HEK293T (cell line): ENCODE data around the gene MAP1A.

ENCODE experiments used
- CTCF ChIA-PET: fragments of 350-600 bp; formaldehyde crosslinking; extraction: SDS; loops from one replicate; lab custom pipeline; 2021; ENCODE audit warnings: antibody characterized with exemption, inconsistent platforms; lab: Yijun Ruan, JAX
- POLR2A ChIA-PET: fragments of 350-600 bp; formaldehyde crosslinking; extraction: SDS; loops from one replicate; lab custom pipeline; 2020; ENCODE audit warnings: antibody characterized with exemption, inconsistent platforms; lab: Yijun Ruan, JAX
- DNase-seq: peaks from one replicate; pipeline ENCODE4 v3.0.0; 2012; ENCODE audit warnings: mixed read lengths; ENCODE audit errors: extremely low spot score
- ARNT ChIP-seq: fragments of 450-650 bp; IDR thresholded peaks from 2 replicates; pipeline ENCODE4 v1.6.1; 2017; ENCODE audit warnings: mild to moderate bottlenecking
- BHLHE40 ChIP-seq: fragments of 450-650 bp; IDR thresholded peaks from 2 replicates; pipeline ENCODE4 v1.6.1; 2016; ENCODE audit warnings: mild to moderate bottlenecking, moderate library complexity, borderline replicate concordance
- CTBP1 ChIP-seq: fragments of 450-650 bp; IDR thresholded peaks from 2 replicates; pipeline ENCODE4 v1.6.1; 2016; ENCODE audit warnings: borderline replicate concordance
- ELF4 ChIP-seq: fragments of 450-650 bp; IDR thresholded peaks from 2 replicates; pipeline ENCODE4 v1.6.1; 2017; ENCODE audit warnings: antibody characterized with exemption
- FOXA1 ChIP-seq: fragments of 450-650 bp; IDR thresholded peaks from 2 replicates; pipeline ENCODE4 v1.6.1; 2016; ENCODE audit warnings: mild to moderate bottlenecking
- FOXK2 ChIP-seq: fragments of 450-650 bp; IDR thresholded peaks from 2 replicates; pipeline ENCODE4 v1.6.1; 2016; ENCODE audit warnings: mild to moderate bottlenecking
- FOXM1 ChIP-seq: fragments of 450-650 bp; IDR thresholded peaks from 2 replicates; pipeline ENCODE4 v1.6.1; 2017; ENCODE audit warnings: mild to moderate bottlenecking, borderline replicate concordance
- HDGF ChIP-seq: fragments of 450-650 bp; IDR thresholded peaks from 2 replicates; pipeline ENCODE4 v1.6.1; 2017; ENCODE audit warnings: antibody characterized with exemption, borderline replicate concordance
- L3MBTL2 ChIP-seq: fragments of 450-650 bp; conservative IDR thresholded peaks from 2 replicates; pipeline ENCODE4 v1.6.1; 2016; ENCODE audit warnings: mild to moderate bottlenecking
- LEF1 ChIP-seq: fragments of 450-650 bp; IDR thresholded peaks from 2 replicates; pipeline ENCODE4 v1.6.1; 2017; ENCODE audit warnings: mild to moderate bottlenecking, borderline replicate concordance
- NFRKB ChIP-seq: fragments of 450-650 bp; IDR thresholded peaks from 2 replicates; pipeline ENCODE4 v1.6.1; 2016; ENCODE audit warnings: mild to moderate bottlenecking, moderate library complexity
- SP1 ChIP-seq: fragments of 450-650 bp; IDR thresholded peaks from 2 replicates; pipeline ENCODE4 v1.6.1; 2017
- SUZ12 ChIP-seq: fragments of 450-650 bp; IDR thresholded peaks from 2 replicates; pipeline ENCODE4 v1.6.1; 2016; ENCODE audit warnings: mild to moderate bottlenecking
- TARDBP ChIP-seq: fragments of 450-650 bp; IDR thresholded peaks from 2 replicates; pipeline ENCODE4 v1.6.1; 2016
- ZNF384 ChIP-seq: fragments of 450-650 bp; IDR thresholded peaks from 2 replicates; pipeline ENCODE4 v1.6.1; 2016
- TF ChIP-seq, protein P1 (sequence below): fragments of 450-650 bp; IDR thresholded peaks from 2 replicates; pipeline ENCODE4 v1.6.1; 2016

The MAP1A gene

DNA sequence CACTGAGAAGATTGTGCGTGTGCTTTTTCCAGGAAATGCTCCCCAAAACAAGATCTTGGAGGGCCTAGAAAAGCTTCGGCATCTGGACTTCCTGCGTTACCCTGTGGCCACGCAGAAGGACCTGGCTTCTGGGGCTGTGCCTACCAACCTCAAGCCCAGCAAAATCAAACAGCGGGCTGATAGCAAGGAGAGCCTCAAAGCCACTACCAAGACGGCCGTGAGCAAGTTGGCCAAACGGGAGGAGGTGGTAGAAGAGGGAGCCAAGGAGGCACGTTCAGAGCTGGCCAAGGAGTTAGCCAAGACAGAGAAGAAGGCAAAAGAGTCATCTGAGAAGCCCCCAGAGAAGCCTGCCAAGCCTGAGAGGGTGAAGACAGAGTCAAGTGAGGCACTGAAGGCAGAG, 4.8 kb downstream of the MAP1A start:
- no peak for DNase-seq
- ChIA-PET CTCF (no interaction called here), POLR2A (no interaction called here)
- TF ChIP-seq SP1, result no peak
- no peak for TF ChIP-seq FOXM1
- no peak for TF ChIP-seq ELF4
- no peak for TF ChIP-seq ARNT
- TF ChIP-seq FOXK2, result no peak
- TF ChIP-seq HDGF, result no peak
- TF ChIP-seq, protein P1, sequence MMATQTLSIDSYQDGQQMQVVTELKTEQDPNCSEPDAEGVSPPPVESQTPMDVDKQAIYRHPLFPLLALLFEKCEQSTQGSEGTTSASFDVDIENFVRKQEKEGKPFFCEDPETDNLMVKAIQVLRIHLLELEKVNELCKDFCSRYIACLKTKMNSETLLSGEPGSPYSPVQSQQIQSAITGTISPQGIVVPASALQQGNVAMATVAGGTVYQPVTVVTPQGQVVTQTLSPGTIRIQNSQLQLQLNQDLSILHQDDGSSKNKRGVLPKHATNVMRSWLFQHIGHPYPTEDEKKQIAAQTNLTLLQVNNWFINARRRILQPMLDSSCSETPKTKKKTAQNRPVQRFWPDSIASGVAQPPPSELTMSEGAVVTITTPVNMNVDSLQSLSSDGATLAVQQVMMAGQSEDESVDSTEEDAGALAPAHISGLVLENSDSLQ, result no peak
- no peak for TF ChIP-seq NFRKB
- TF ChIP-seq SUZ12, result no peak
- no peak for TF ChIP-seq ZNF384

DNA sequence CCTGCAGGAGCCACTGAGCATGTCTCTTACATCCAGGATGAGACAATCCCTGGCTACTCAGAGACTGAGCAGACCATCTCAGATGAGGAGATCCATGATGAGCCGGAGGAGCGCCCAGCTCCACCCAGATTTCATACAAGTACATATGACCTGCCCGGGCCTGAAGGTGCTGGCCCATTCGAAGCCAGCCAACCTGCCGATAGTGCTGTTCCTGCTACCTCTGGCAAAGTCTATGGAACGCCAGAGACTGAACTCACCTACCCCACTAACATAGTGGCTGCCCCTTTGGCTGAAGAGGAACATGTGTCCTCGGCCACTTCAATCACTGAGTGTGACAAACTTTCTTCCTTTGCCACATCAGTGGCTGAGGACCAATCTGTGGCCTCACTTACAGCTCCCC, 6.2 kb downstream of the MAP1A start:
- ChIA-PET POLR2A (no interaction called here), CTCF (no interaction called here)
- DNase-seq, result no peak
- no peak for TF ChIP-seq BHLHE40
- no peak for TF ChIP-seq LEF1
- TF ChIP-seq, protein P1, result no peak
- TF ChIP-seq ELF4, result no peak
- TF ChIP-seq TARDBP, result no peak
- no peak for TF ChIP-seq CTBP1
- TF ChIP-seq FOXA1, result no peak
- TF ChIP-seq SUZ12, result no peak
- no peak for TF ChIP-seq FOXK2
- no peak for TF ChIP-seq ZNF384
- TF ChIP-seq SP1, result no peak
- no peak for TF ChIP-seq NFRKB
- TF ChIP-seq ARNT, result no peak
- no peak for TF ChIP-seq HDGF
- TF ChIP-seq L3MBTL2, result no peak

DNA sequence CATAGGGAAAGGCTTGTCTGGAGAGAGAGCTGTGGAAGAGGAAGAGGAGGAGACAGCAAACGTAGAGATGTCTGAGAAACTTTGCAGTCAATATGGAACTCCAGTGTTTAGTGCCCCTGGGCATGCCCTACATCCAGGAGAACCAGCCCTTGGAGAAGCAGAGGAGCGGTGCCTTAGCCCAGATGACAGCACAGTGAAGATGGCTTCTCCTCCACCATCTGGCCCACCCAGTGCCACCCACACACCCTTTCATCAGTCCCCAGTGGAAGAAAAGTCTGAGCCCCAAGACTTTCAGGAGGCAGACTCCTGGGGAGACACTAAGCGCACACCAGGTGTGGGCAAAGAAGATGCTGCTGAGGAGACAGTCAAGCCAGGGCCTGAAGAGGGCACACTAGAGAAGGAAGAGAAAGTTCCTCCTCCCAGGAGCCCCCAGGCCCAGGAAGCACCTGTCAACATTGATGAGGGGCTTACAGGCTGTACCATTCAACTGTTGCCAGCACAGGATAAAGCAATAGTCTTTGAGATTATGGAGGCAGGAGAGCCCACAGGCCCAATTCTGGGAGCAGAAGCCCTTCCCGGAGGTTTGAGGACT, 6.9 kb downstream of the MAP1A start:
- CTCF ChIA-PET, result no interaction called here
- no peak for DNase-seq
- POLR2A ChIA-PET, result interaction anchor here (0.7 kb wide), 1 partner anchor 13 kb away, joined by 3 read pairs; no protein-coding TSS in a partner anchor
- TF ChIP-seq ELF4 (no peak), FOXK2 (no peak), ZNF384 (no peak), BHLHE40 (no peak), FOXA1 (no peak), ARNT (no peak), SUZ12 (no peak), L3MBTL2 (no peak), CTBP1 (no peak), SP1 (no peak), FOXM1 (no peak), NFRKB (no peak), LEF1 (no peak), TARDBP (no peak), HDGF (no peak)
- TF ChIP-seq, protein P1, result no peak

DNA sequence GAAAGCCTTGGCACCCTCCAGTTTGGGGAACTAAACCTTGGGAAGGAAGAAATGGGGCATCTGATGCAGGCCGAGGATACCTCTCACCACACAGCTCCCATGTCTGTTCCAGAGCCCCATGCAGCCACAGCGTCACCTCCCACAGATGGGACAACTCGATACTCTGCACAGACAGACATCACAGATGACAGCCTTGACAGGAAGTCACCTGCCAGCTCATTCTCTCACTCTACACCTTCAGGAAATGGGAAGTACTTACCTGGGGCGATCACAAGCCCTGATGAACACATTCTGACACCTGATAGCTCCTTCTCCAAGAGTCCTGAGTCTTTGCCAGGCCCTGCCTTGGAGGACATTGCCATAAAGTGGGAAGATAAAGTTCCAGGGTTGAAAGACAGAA, 7.7 kb downstream of the MAP1A start:
- TF ChIP-seq LEF1 (no peak), SP1 (no peak), FOXA1 (no peak), ARNT (no peak), HDGF (no peak), ZNF384 (no peak), L3MBTL2 (no peak), CTBP1 (no peak), NFRKB (no peak), FOXK2 (no peak), BHLHE40 (no peak), SUZ12 (no peak), ELF4 (no peak), FOXM1 (no peak)
- TF ChIP-seq, protein P1, result no peak

DNA sequence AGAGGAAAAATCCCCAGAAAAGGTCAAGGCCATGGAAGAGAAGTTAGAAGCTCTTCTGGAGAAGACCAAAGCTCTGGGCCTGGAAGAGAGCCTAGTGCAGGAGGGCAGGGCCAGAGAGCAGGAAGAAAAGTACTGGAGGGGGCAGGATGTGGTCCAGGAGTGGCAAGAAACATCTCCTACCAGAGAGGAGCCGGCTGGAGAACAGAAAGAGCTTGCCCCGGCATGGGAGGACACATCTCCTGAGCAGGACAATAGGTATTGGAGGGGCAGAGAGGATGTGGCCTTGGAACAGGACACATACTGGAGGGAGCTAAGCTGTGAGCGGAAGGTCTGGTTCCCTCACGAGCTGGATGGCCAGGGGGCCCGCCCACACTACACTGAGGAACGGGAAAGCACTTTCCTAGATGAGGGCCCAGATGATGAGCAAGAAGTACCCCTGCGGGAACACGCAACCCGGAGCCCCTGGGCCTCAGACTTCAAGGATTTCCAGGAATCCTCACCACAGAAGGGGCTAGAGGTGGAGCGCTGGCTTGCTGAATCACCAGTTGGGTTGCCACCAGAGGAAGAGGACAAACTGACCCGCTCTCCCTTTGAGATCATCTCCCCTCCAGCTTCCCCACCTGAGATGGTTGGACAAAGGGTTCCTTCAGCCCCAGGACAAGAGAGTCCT, 9.0 kb downstream of the MAP1A start:
- no peak for DNase-seq
- no peak for TF ChIP-seq FOXM1
- ChIA-PET CTCF (interaction anchor here (2.1 kb wide), 1 partner anchor 12 kb away, joined by 7 read pairs; no protein-coding TSS in a partner anchor), POLR2A (no interaction called here)

More for the DNA sequence above, 7.7 kb downstream of the MAP1A start:
- CTCF ChIA-PET, result no interaction called here
- DNase-seq, result no peak
- POLR2A ChIA-PET, result no interaction called here
